Measurements from ENCODE around the gene ATP1A4.

DNA sequence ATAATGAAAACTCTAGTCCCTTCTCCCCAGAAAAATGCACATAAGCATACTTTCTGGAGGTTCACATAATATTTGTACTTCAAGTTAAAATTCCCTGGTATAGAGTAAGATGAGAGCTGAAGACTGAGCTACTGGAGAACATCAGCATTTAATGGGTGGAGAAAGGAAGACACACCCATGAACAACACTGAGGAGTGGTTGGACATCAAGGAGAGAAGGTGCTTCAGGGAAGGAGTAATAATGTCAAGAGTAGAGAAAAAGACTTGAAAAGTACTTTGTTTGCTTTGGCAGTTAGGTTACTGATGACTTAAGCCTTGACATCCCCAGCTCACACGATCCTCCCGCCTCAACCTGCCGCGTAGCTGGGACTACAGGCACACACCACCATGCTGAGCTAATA lies 75.6 kb downstream of the ATP1A4 start:
- TF ChIP-seq POLR2A (IDR thresholded peaks at IDR 0.05): no peak
- no peak for TF ChIP-seq CTCF (IDR thresholded peaks at IDR 0.05)

Data from uterus (tissue), 2 donors.